ENCODE measurements around the gene CIT. TPM values are rescaled to one million over a fixed set of nuclear protein-coding genes. Genes with fewer than 3 reads are reported as not detected.

Gene CIT
- total and polyA plus RNA-seq, 9 of the 15 experiments (the other 6 are each of a cell fraction or from before 2014, with no cell fraction given): 1.1 to 46.7 (median 21.3) TPM

GRCh38 chr12:119673634-119674033 is 203.5 kb downstream of the CIT start:
- H3K4me2 ChIP-seq (ENCODE audit: insufficient read depth, low read length): no peak overlapping the region
- no peak overlapping the region for H2AFZ ChIP-seq (ENCODE audit: low read depth, low read length)
- H3K4me1 ChIP-seq (replicated peaks in 1 of 2; ENCODE audit: control insufficient read depth in 2 of 2, insufficient read depth in 2 of 2, low read length in 2 of 2): peaks cover 6 to 32% of the 10 kb centered on the region in 2 experiments; a peak in 4 of 5 replicates
- peaks cover 91% of the 10 kb centered on the region for H3K36me3 ChIP-seq (ENCODE audit: control insufficient read depth, insufficient read depth, low read length)
- H3K79me2 ChIP-seq (ENCODE audit: control insufficient read depth, insufficient read depth, low read length): peaks cover 73% of the 10 kb centered on the region
- H3K4me3 ChIP-seq: no peak overlapping the region
- CTCF ChIA-PET (ENCODE audit: low intra/inter-chr PET ratio): no interaction called here
- no peaks in the 10 kb centered on the region for H3K9me1 ChIP-seq (ENCODE audit: control insufficient read depth, insufficient read depth, low read length)
- intact Hi-C loops (cut with micrococcal nuclease): no loop called here
- H3K9ac ChIP-seq (ENCODE audit: insufficient read depth in 1 of 2, low read depth in 2 of 2, low read length in 2 of 2): no peak overlapping the region
- FAIRE-seq (no peak), ATAC-seq (no peak), DNase-seq (ENCODE audit: extremely low read depth in 1 of 4, low spot score in 3 of 4) (no peak)
- TF ChIP-seq DEAF1 (CRISPR knock-in tag; IDR thresholded peaks at IDR 0.05): no peak
- no peak for TF ChIP-seq ZNF3 (CRISPR knock-in tag; IDR thresholded peaks at IDR 0.05)
- TF ChIP-seq CREBBP (IDR thresholded peaks at IDR 0.05; ENCODE audit: low read depth, low read length): no peak
- TF ChIP-seq THRAP3 (IDR thresholded peaks at IDR 0.05; ENCODE audit: borderline replicate concordance): no peak
- no peak for TF ChIP-seq ZNF23 (CRISPR knock-in tag; IDR thresholded peaks at IDR 0.05)
- no peak for TF ChIP-seq CXXC5 (CRISPR knock-in tag; IDR thresholded peaks at IDR 0.05)
- no peak for TF ChIP-seq ZNF780A (CRISPR knock-in tag; IDR thresholded peaks at IDR 0.05)
- TF ChIP-seq SAFB2 (IDR thresholded peaks at IDR 0.05; ENCODE audit: borderline replicate concordance, low read depth, low read length, severe bottlenecking): no peak
- no peak for TF ChIP-seq ZMIZ1 (IDR thresholded peaks at IDR 0.05; ENCODE audit: low read depth in 2 of 2, low read length in 2 of 2)
- H3K27me3 ChIP-seq (ENCODE audit: control insufficient read depth in 2 of 2, insufficient read depth in 2 of 2, low read length in 2 of 2): no peaks in the 10 kb centered on the region
- no peaks in the 10 kb centered on the region for H4K20me1 ChIP-seq (replicated peaks; ENCODE audit: control insufficient read depth, insufficient read depth, low read length)
- no peaks in the 10 kb centered on the region for H3K9me3 ChIP-seq (replicated peaks; ENCODE audit: control insufficient read depth, insufficient read depth, low read depth, low read length)
- no peak overlapping the region; the same call in 2 of the 3 replicates for H3K27ac ChIP-seq (ENCODE audit: extremely low read depth, low read depth, low read length)
- 64% methylated on average over 7 of the region's 7 CpGs for WGBS (ENCODE audit: insufficient coverage, low coverage, missing lambda C conversion rate)
- in situ Hi-C loops (cut with MboI): no loop called here
- BruUV-seq (replicated peaks): no TSS peak
- POLR2A ChIA-PET: interaction anchor here (1.8 to 3.7 kb wide), 2 partner anchors 8 to 9 kb away, joined by 4 to 31 read pairs; no protein-coding TSS in a partner anchor

Measured in K562 (cell line).